ENCODE results near the gene IFNA4. TPM values are rescaled to one million over a fixed set of nuclear protein-coding genes. Genes with fewer than 3 reads are reported as not detected.
"Not testable (repeated sequence)": the region's sequence is repeated elsewhere in the genome, so short reads cannot be mapped to it uniquely, and the experiment has no call there.

The IFNA4 gene
- total and polyA plus RNA-seq, 4 donors = not detected

- no peak for DNase-seq
- TF ChIP-seq, protein P1, sequence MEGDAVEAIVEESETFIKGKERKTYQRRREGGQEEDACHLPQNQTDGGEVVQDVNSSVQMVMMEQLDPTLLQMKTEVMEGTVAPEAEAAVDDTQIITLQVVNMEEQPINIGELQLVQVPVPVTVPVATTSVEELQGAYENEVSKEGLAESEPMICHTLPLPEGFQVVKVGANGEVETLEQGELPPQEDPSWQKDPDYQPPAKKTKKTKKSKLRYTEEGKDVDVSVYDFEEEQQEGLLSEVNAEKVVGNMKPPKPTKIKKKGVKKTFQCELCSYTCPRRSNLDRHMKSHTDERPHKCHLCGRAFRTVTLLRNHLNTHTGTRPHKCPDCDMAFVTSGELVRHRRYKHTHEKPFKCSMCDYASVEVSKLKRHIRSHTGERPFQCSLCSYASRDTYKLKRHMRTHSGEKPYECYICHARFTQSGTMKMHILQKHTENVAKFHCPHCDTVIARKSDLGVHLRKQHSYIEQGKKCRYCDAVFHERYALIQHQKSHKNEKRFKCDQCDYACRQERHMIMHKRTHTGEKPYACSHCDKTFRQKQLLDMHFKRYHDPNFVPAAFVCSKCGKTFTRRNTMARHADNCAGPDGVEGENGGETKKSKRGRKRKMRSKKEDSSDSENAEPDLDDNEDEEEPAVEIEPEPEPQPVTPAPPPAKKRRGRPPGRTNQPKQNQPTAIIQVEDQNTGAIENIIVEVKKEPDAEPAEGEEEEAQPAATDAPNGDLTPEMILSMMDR (IDR thresholded peaks at IDR 0.05; ENCODE audit: control extremely low read depth, extremely low read depth) = no peak
- H3K27ac ChIP-seq (ENCODE audit: low read depth in 1 of 2, low read length in 1 of 2) = no peak overlapping the region
- H3K9ac ChIP-seq (ENCODE audit: insufficient read depth in 1 of 2, low read length in 2 of 2) = no peak overlapping the region
- no peaks in the 10 kb centered on the region for H3K4me1 ChIP-seq (ENCODE audit: control insufficient read depth in 5 of 5, insufficient read depth in 5 of 5, low read length in 5 of 5)
- 77 to 89% methylated on average over 3 of the region's 3 CpGs for WGBS, 2 donors
- no peak overlapping the region for H3K4me3 ChIP-seq
- no peak for ATAC-seq (ENCODE audit: insufficient read depth, low FRiP score)
- H3K9me3 ChIP-seq (ENCODE audit: control insufficient read depth in 4 of 4, insufficient read depth in 3 of 4, low read length in 3 of 4) = no peaks in the 10 kb centered on the region
- no peaks in the 10 kb centered on the region for H3K36me3 ChIP-seq (ENCODE audit: control insufficient read depth in 4 of 4, insufficient read depth in 4 of 4, low read length in 4 of 4)
- H3K27me3 ChIP-seq (ENCODE audit: control insufficient read depth in 3 of 3, insufficient read depth in 3 of 3, low read length in 2 of 3) = no peaks in the 10 kb centered on the region
Observed at GRCh38 chr9:21172156-21172555, 15.2 kb downstream of the IFNA4 start.

GRCh38 chr9:21171351-21171750 is 16.0 kb downstream of the IFNA4 start:
- TF ChIP-seq, protein P1 (IDR thresholded peaks at IDR 0.05; ENCODE audit: control extremely low read depth, extremely low read depth) = no peak
- WGBS, 2 donors = 87 to 92% methylated on average over 1 of the region's 1 CpG

GRCh38 chr9:21166560-21166959 is 20.8 kb downstream of the IFNA4 start, which contains the start of gene IFNA21:
IFNA21 (minus strand) TSS chr9:21166660; CDS start chr9:21166612, 48 bp downstream.
- H3K27ac ChIP-seq (ENCODE audit: low read depth in 1 of 2, low read length in 1 of 2); H3K9ac ChIP-seq (ENCODE audit: insufficient read depth in 1 of 2, low read length in 2 of 2); H3K4me3 ChIP-seq; DNase-seq; H3K9me3 ChIP-seq (ENCODE audit: control insufficient read depth in 4 of 4, insufficient read depth in 3 of 4, low read length in 3 of 4); H3K27me3 ChIP-seq (ENCODE audit: control insufficient read depth in 3 of 3, insufficient read depth in 3 of 3, low read length in 2 of 3); H3K4me1 ChIP-seq (ENCODE audit: control insufficient read depth in 5 of 5, insufficient read depth in 5 of 5, low read length in 5 of 5); ATAC-seq (ENCODE audit: insufficient read depth, low FRiP score); H3K36me3 ChIP-seq (ENCODE audit: control insufficient read depth in 4 of 4, insufficient read depth in 4 of 4, low read length in 4 of 4): not testable (repeated sequence)
- 90 to 93% methylated on average over 2 of the region's 2 CpGs for WGBS, 2 donors

More at GRCh38 chr9:21171351-21171750, 16.0 kb downstream of the IFNA4 start:
- Histone ChIP-seq H3K27ac (ENCODE audit: low read depth in 1 of 2, low read length in 1 of 2) (no peak overlapping the region), H3K36me3 (ENCODE audit: control insufficient read depth in 4 of 4, insufficient read depth in 4 of 4, low read length in 4 of 4) (no peaks in the 10 kb centered on the region), H3K4me1 (ENCODE audit: control insufficient read depth in 5 of 5, insufficient read depth in 5 of 5, low read length in 5 of 5) (no peaks in the 10 kb centered on the region), H3K9ac (ENCODE audit: insufficient read depth in 1 of 2, low read length in 2 of 2) (no peak overlapping the region), H3K27me3 (ENCODE audit: control insufficient read depth in 3 of 3, insufficient read depth in 3 of 3, low read length in 2 of 3) (no peaks in the 10 kb centered on the region), H3K9me3 (ENCODE audit: control insufficient read depth in 4 of 4, insufficient read depth in 3 of 4, low read length in 3 of 4) (no peaks in the 10 kb centered on the region), H3K4me3 (no peak overlapping the region)
- ATAC-seq (ENCODE audit: insufficient read depth, low FRiP score) (no peak), DNase-seq (no peak)

DNA sequence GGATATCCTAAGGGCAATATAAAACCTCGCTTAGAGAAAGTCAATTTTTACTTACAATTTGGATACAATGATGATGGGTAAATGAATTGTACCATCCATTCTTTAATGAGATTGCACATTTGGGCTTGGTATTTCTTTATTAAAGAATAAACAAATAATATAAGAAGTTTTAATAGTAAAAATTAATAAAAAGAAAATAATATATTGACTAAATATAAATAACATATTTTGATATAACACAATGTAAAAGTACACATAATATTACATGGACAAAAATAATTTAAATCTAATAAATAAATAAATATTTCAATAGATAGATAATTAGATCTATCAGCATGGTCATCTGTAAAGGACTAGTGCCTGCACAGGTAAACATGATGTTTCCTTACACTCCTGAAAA is 21.9 kb downstream of the IFNA4 start:
- Histone ChIP-seq H3K27me3 (ENCODE audit: control insufficient read depth in 3 of 3, insufficient read depth in 3 of 3, low read length in 2 of 3) (no peaks in the 10 kb centered on the region), H3K27ac (ENCODE audit: low read depth in 1 of 2, low read length in 1 of 2) (no peak overlapping the region), H3K4me1 (ENCODE audit: control insufficient read depth in 5 of 5, insufficient read depth in 5 of 5, low read length in 5 of 5) (no peaks in the 10 kb centered on the region), H3K9ac (ENCODE audit: insufficient read depth in 1 of 2, low read length in 2 of 2) (no peak overlapping the region), H3K9me3 (ENCODE audit: control insufficient read depth in 4 of 4, insufficient read depth in 3 of 4, low read length in 3 of 4) (no peaks in the 10 kb centered on the region), H3K36me3 (ENCODE audit: control insufficient read depth in 4 of 4, insufficient read depth in 4 of 4, low read length in 4 of 4) (no peaks in the 10 kb centered on the region), H3K4me3 (no peak overlapping the region)
- DNase-seq (no peak), ATAC-seq (ENCODE audit: insufficient read depth, low FRiP score) (no peak)
- TF ChIP-seq, protein P1 (IDR thresholded peaks at IDR 0.05; ENCODE audit: control extremely low read depth, extremely low read depth) = no peak
- 94 to 98% methylated on average over 1 of the region's 1 CpG for WGBS, 2 donors
